Hematopoietic multipotent progenitor cell treated with erythropoietin and hydrocortisone succinate and interleukin-3 and kit ligand, for 8 days (in vitro differentiated cells): Measurements from ENCODE around the gene CPB2.

Experiments used
- DNase-seq: peaks from one replicate; pipeline ENCODE4 v3.0.0-alpha.2; 2015

CPB2 gene

GRCh38 chr13:46045424-46045823 is 59.4 kb downstream of the CPB2 start:
- DNase-seq: no peak

DNA sequence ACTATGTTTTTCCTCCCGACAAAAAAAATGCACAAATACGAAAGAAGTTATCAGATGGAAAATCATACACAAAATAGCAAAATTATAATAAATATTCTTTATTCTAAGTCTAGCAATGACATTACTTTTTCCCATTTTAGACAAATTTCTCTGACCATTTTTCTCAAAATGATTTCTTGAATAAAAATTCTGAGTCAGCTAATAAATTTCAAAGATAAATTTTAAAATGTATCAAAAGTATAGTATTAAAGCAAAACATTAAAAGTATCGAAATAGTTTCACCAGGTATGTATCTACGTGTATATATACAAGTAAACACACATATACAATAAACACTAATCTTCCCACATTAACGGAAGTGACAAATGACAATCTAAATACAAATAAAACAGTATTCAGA is 61.2 kb downstream of the CPB2 start:
- DNase-seq: no peak

DNA sequence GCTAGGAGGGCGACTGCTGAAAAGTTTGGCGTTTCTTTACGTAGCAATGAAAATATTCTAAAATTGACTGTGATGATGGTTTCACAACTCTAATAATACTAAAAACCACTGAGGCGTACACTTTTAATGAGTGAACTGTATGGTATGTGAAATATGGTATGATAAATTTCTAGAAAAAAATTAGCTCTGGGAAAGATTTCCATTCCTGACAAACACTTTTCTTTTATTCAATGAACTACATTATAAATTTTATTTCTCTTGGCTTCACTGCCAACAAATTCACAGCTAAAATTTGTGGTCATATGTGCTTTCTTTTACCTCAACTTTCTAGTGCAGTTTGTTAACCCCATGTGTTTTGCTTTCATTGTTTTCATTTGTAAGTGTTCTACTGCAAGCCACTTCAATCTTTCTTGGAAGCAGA is 63.4 kb downstream of the CPB2 start:
- DNase-seq: no peak

- no peak for DNase-seq
Observed at GRCh38 chr13:46040763-46041162, 64.1 kb downstream of the CPB2 start.

GRCh38 chr13:46039411-46040182 is 65.2 kb downstream of the CPB2 start:
- DNase-seq: no peak

DNA sequence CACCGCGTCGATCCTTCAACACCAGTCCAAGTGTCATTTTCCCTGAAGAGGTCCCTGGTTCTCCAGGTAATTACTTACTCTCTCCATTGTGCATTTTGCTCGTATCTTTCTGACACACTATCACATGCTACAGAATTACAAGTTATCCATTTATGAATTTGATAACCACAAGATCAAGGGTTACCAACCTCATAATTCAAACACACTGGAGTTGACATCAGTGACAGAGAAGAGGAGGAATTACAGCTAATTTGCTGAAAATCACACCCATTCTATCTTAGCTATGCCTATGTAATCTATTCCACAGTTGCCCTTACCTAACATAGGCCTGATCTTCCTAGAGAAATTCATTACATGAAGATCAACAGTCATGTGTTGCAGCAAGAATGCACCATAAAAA is 66.5 kb downstream of the CPB2 start:
- DNase-seq: no peak

GRCh38 chr13:46035066-46035465 is 69.8 kb downstream of the CPB2 start:
- no peak for DNase-seq

DNA sequence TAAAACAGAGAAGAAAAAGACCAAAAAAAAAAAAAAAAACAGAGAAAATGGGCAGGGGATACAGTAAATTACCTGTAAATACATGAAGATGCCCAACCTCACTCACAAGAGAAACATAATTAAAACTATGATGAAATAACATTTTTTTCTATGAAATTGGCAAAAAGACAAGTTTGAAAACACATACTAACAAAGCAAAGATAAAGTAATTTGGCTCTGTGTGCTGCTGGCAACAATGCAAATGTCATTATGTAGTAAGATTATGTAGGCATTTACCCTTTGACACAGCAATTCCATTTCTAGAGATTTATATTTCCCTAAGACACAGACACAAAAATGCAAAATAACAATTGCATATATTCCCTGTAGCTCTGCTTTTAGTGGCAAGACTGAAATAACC is 72.5 kb downstream of the CPB2 start:
- peak; percentile 20 for DNase-seq

DNA sequence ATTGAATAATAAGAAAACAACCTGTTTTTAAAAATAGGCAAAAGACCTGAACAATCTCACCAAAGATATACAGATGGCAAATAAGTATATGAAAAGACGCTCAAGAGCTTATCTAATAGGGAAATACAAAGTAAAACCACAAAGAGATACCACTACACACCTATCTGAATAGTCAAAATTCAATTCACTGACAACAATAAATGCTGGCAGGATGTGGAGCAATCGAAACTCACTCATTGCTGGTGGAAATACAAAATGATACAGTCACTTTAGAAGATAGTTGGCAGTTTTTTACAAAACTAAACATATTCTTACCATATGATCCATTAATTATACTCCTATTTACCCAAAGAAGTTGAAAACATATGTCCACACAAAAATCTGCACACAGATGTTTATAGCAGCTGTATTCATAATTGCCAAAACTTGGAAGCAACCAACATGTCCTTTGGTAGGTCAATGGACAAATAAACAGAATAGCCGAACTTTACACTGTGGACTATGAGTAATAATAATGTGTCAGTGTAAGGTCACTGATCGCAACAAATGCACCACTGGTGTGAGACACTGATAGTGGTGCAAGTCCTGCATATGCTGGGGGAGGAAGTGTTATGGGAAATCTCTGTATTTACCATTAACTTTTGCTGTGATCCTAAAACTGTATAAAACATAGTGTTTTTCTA is 73.1 kb downstream of the CPB2 start:
- no peak for DNase-seq

GRCh38 chr13:46025157-46025556 is 79.7 kb downstream of the CPB2 start:
- no peak for DNase-seq

DNA sequence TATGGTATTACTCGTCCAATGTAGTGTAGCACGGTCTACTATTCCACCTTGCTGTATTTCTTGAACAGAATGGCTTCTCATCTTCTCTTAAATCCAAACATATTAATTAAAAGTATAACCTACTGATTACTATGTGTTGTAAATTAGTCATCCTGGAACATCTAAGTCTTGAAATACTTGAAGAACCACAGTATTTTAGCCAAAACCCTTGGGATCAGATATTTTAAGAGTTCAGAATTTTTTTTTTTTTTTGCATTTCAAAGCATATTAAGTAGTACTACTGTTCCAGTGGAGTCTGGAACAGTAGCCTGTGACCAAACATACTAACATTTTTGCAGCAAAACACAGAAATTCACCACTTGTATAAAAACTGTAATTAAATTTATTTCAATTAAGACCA is 82.4 kb downstream of the CPB2 start:
- DNase-seq: no peak

DNA sequence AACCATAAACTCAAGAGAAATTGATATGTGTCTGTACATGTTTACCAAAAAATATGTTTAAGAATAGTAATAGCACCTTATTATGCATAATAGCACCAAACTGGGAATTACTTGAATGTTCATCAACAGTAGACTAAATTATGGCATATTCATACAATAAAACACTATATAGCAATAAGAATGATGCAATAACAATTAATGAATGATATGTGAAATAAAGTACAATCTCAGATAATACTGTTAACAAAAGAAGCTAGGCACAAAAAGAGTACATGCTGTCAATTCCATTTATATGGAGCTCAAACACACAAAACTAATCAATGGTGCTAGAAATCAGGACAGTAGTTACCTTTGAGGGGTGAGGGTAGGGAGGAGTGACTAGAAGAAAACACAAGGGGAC is 88.6 kb downstream of the CPB2 start:
- DNase-seq: no peak

GRCh38 chr13:46015366-46015765 is 89.5 kb downstream of the CPB2 start:
- DNase-seq: no peak

DNA sequence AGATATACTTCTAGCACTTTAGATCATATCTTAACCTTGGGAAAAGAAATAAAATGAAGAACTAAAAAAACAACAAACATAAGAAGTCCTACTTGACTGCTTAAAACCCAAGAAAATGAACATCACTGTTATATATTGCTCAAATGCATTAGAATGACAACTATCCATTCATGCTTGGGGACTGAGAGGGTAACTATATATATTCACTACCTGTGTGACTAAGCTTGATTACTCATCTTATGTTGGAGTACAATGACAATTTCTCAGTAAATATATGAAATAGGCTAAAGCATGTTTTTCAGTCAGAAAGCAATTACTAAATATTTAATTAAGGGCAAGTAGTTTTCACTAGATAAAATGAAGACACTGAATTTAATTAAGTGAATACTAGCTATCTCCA is 92.4 kb downstream of the CPB2 start:
- DNase-seq: no peak

DNA sequence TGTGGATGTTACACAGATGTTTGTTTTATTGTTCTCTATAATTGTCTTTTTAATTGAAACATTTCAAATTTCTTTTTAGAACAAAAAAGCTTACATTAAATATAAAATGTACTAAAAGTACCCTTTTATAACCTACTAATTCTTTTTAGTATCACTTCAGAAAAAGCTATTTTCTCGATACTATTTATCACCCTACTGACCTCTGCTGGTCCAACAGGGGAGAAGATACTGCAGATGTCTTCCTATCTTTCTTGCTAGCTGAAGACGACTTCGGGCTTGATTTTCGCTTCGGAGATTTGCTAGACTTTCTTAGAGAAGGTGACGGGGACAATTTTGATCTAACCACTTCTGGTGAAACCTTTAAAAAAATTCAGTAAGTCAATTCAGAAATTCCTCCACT is 94.7 kb downstream of the CPB2 start:
- peak; percentile 28 for DNase-seq

DNA sequence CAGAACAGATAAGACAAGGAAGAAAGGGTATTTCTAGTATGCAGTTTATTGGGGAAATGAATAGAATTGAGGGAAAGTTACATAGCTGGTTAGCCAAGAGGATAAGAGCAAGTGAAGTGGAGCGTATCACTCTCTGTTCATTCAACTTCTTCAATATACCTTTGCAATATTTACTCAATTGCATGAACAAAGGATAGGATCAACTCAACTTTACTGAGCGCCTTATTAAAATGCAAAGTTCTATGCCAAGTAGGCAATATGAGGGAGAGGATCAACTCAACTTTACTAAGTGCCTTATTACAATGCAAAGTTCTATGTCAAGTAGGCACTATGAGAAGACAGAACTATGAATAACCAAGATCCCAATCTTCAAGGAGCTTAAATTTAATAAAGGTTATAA is 96.2 kb downstream of the CPB2 start:
- no peak for DNase-seq

- no peak for DNase-seq
Observed at GRCh38 chr13:46006688-46007452, 98.0 kb downstream of the CPB2 start.

GRCh38 chr13:46004491-46004890 is 100.3 kb downstream of the CPB2 start:
- no peak for DNase-seq
